HS-27A (cell line): ENCODE data around the gene IQCF2.
"Not testable (repeated sequence)": the region's sequence is repeated elsewhere in the genome, so short reads cannot be mapped to it uniquely, and the experiment has no call there.

ENCODE experiments used
- DNase-seq: peaks from one replicate; pipeline ENCODE4 v3.0.0-alpha.2; 2012; ENCODE audit warnings: low read depth, missing footprints

IQCF2 gene

DNA sequence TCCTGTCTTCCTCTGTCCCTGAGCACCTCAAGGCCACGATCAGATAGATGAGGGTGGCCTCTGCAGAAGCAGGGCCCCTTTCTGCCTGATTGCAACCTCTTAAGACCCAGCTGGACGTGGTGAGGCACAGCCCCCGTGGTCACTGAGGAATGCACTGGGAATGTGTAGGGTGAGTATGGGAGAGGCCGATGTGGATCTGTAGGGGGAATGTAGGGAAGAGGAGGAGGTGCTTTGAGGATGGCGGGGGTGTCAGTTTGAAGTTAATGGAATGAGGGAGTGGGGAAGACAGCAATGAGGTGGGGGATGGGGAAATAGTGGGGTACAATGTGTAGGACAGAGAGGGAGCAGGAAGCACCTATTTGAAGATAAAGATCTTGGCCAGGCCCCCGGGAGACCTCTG, 14.8 kb downstream of the IQCF2 start:
- no peak for DNase-seq

DNA sequence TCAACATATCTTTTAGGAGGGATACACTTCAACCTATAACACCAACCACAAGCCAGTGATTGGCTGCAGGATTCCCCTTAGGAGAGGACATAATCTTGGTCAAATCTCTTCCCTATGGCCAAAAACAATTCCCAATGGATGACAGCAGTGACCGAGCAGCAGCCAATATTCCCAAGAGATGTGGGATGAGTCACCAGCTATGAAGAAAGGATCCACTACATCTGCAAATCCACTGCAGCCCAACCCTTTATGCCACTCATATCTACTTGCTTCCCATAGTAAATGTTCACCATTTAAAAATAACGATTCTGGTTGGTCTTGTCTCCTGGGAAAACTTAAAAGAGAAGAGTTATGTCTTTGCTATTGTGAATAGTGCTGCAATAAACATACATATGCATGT, 18.5 kb downstream of the IQCF2 start:
- no peak for DNase-seq

DNA sequence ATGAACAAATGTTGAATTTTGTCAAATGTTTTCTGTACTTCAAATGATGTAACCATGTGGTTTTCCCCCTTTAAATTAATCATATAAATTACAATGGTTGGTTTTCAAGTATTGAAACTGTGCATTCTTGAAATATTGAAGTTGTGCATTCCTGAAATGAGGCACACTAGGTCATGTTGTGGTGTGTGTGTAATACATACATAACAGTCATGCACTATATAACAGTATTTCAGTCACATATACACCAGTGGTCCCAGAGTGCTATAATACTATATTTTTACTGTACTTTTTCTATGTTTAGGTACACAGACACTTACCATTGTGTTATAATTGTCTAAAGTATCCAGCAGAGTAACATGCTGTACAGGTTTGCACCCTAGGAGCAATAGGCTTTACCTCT, 25.0 kb downstream of the IQCF2 start:
- DNase-seq = no peak

DNA sequence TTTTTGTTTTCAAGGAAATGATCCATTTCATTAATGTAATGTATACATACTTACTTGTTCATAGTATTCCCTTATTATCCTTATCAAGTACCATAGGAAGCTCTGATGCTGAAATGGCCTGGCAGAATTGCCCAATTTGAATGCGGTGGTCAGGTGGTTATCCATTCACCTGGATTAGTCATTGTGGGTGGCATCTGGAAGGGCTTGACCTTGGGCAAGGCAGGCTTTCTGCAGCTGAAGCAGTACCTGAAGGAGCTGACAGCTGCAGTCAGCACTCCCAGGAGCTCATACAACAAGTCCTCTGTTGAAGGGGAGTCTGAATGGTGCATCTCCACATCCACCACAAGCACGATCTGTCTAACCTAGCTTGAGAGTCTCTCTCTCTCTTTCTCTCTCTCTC, 26.2 kb downstream of the IQCF2 start:
- no peak for DNase-seq

DNA sequence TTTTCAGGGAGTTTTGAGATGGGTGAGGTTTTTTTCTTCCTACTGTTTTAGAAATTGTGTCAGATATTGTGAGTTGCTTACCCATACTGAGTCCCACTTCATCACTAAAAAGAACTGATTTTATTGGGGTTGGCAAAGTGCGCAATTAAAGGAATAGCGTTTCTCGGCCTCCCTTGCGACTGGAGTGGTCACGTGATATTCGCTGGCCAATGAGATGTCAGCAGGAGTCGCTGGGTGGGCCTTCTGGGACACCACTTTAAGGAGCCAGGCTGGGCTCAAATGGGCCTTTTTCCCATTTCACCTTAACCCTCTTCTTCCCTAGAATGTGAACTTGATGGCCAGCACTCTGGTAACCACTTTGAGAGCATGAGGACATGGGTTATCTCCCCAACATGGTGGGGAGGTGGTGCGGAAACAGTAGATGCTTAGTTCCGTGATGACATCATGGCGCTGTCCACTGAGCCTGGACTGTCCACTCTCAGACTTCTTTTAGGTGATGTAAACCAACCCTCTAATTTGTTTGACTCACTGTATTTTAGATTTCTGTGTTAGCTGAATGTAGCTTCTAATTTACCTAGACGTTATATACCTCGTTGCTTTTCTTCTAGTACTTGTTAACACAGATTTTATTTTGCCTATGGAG, 27.2 kb downstream of the IQCF2 start:
- no peak for DNase-seq

DNA sequence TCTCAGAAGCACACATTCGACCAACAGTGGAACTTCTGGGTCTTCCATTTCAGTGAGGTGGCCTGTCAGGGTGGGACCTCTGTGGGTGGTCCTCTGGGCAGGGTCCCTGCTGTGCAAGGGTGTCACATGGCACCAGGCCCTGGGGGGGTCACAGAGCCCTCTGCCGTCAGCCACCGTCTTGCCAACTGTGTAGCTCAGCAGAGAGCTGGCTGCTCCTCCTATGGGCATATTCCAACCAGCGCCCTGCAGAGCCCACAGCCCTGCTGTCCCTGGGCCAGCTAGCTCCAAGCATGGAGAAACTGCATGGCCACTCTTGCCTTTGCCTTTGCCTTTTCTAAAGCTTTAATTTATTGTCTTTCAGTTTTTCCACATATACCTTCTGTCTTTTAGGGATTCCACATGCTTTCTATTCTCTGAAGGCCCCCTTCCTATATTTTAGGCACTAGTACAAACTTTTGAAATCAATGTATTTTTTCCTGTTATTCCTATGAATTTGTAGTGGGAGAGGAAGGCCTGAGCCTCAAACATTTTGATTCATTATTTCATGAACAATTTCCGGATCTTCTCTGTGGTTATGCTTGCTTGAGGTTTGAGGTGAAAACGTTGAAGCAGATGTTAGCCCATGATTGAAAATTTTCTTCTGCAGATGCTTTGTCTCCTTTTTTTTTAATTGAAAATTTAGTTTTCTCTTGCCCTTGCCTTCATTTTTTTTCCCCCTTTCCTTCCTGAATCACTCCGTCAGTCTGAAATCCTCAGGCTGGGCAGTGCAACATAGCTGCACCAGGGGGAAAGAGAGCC, 30.0 kb downstream of the IQCF2 start:
- no peak for DNase-seq

DNA sequence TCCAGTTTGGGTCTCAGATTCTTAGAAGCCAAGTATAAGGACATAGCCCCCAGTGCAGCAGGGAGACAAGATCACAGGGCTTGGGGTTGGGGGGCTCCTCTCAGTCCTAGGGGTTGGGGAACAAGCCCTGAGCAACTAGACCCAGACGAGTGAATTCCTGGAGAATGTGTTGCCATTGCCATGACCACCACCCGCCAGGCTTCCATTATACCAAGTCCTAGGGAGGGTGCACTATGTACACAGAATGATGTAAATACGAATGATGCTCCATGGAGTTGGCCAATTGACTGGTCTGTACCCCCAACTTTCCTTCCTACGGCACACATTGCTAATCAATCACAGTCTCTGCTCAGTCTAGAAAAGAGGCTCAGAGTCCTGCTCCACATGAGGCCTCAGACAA, 33.0 kb downstream of the IQCF2 start:
- no peak for DNase-seq

DNA sequence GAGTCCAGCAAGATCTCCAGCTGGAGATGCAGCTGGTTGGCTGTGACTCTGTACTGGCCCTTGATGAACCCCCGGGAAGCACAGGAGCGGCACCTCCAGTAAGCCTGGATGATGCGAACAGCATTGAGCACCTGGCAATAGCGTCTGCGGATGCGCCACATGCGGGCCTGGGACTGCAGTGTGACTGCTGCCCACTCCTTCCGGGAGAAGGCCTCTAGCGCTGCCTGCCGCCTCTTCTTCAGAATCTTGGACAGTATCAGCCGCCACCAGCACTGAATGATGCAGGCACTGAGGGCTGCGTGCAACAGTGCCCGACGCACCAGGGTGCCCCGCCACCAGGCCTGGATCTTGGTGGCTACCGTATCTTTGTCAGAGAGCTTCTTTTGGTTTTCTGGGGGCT, 33.5 kb downstream of the IQCF2 start:
- no peak for DNase-seq

DNA sequence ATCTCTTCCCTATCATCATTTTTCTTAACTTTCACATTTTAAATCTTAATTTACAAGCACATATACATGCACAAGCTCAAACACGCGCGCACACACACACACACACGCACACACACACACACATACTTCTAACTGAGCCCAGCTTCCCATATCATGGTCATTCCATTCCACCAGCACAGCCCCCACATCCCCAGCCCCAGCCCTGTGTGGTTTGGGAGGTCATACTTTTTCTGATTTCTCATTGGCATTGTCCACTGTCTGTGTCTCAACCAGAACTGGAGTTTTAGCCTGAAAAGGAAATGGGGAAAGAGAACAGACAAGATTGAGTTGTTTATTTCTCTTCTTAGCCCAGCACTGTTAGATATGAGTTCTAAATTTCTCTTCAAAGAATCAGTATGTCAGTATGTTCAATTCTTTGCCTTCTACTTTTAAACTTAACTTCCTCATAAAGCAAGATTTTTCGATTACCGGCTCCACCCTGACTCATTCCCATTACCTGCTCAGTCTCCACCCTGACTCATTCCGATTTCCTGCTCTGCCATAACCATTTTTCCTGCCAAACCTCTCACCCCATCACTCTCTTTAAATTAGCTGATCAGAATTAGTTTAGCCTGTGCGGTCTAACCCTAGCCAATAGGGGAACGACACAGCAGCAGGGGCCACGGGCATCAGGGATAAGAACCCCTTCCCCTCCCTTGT, 35.3 kb downstream of the IQCF2 start:
- DNase-seq = no peak

DNA sequence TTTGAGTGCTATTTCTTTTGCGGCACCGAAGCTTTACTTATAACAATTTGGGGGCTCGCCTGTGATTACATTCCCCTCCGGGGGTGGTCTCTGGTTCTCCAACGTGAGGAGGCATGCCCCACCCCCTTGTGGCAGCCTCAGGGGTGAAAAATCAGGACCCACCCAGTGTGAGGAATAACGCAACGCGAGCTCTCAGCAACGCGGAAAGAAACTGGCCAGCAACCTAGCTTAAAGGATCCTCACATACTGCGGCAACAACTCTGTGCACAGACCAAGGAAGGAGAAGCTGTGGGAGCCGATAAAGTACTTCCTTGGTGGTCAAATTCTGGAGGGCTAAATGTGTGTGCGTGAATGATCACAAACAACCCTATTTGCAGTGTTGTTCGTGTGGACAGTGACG, 36.0 kb downstream of the IQCF2 start:
- DNase-seq = no peak

DNA sequence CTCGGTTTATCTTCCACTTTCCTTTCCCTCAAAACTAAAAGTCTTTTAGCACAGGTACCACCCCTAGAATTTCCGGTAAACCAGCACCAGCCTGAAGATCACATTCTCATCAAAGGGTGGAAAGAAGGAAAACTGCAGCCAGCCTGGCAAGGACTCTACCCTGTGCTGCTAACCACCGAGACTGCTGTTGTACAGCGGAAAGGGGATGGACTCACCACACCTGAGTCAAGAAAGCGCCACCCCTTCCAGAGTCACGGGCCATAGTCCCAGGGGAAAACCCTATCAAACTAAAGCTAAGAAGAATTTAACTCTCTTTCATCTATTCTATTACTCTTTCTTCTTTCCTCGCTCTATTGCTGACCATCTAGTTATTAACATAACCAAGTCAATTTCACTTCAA, 38.6 kb downstream of the IQCF2 start:
- not testable (repeated sequence) for DNase-seq

DNA sequence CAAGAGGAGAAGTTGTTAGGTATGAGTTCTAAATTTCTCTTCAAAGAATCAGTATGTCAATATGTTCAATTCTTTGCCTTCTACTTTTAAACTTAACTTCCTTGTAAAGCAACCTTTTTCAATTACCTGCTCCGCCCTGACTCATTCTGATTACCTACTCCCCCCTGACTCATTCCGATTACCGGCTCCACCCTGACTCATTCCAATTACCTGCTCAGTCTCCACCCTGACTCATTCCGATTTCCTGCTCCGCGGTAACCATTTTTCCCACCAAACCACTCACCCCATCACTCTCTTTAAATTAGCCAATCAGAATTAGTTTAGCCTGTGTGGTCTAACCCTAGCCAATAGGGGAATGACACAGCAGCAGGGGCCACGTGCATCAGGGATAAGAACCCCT, 40.9 kb downstream of the IQCF2 start:
- DNase-seq = not testable (repeated sequence)

DNA sequence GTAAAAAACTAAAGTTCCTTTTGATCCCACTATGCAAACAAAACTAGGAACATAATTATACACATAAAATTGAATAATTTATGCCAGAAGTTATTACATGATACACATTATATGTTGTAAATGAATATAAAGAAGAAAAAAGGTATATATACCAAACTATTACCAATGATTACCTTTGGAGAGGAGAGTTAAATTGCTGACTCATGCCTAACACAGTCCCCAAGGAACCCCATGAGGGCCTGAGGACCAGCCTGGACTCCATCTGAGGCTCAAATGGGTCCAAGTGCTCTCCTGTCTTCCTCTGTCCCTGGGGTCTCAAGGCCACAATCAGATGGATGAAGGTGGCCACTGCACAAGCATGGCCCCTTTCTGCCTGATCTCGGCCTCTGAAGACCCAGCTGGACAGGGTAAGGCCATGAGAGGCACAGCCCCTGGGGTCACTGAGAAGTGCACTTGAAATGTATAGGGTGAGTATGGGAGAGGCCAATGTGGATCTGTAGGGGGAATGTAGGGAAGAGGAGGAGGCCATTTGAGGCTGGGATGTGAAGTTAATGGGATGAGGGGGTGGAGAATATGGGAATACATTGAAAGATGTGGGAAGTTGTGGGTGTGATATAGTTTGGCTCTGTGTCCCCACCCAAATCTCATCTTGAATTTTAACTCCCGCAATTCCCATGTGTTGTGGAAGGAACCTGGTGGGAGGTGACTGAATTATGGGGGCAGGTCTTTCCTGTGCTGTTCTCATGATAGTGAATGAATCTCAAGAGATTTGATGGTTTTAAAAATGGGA, 42.8 kb downstream of the IQCF2 start:
- DNase-seq = no peak

DNA sequence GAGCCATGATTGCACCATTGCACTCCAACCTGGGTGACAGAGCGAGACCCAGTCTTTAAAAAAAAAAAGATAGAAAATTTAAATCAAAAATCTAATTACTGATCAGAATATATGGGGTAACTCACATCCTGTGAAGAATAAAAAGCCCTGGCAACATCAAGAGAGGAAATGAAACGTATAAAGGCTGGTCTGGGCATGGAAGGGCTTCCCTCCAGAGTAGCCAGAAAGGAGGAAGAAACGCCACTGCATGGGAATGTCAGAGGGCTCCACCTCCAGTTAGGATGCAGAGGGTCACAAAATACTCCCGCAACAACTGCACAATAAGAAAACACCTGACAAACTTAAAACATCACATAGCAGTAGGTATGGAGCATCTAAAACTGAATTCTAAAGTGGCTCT, 46.6 kb downstream of the IQCF2 start:
- DNase-seq = no peak
